GM19025 (cell line): ENCODE data around the gene EDC3.
"Not testable (repeated sequence)": the region's sequence is repeated elsewhere in the genome, so short reads cannot be mapped to it uniquely, and the experiment has no call there.

Experiments
- ATAC-seq: cut with Tn5 transposase; IDR thresholded peaks from one replicate; pipeline ENCODE4 v1.9.1; 2021; ENCODE audit warnings: mild to moderate bottlenecking, low read depth, moderate library complexity; ENCODE audit not compliant: unreplicated experiment

Gene EDC3

GRCh38 chr15:74695597-74696397, at the start of gene EDC3:
TSS of gene EDC3 (minus strand) at chr15:74696024. CDS start at chr15:74675124, 20,900 bp downstream.
- peak; percentile 82 for ATAC-seq

DNA sequence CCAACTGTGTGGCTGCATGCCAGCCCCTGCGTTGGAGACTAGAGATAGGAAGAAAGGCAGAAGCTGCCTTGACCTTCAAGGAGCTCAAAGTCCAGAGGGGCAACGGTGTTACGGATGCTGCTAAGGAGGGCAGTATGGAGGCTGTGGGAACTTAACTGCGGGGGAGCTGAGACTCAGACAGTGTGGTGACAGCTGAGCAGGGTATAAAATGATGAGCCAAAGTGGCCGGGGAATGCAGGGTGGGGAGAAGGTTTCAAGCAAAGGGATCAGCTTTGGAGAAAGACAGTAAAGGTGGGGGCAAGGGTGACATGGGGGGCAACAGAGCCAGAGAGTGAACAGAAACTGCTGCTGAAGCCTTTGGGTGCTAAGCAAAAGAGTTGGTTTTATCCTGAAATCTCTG, 46.6 kb upstream of the EDC3 start:
- no peak for ATAC-seq

DNA sequence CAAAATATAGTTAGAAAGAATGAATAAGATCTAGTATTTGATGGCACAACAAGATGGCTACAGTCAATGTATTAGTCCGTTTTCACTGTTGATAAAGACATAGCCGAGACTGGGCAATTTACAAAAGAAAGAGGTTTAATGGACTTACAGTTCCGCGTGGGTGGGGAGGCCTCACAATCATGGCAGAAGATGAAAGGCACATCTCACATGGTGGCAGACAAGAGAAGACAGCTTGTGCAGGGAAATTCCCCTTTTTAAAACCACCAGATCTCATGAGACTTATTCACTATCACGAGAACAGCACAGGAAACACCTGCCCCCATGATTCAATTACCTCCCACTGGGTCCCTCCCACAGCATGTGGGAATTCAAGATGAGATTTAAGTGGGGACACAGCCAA, 42.4 kb upstream of the EDC3 start:
- ATAC-seq: not testable (repeated sequence)

- ATAC-seq: no peak
Measured at GRCh38 chr15:74735305-74735704, 39.5 kb upstream of the EDC3 start.

GRCh38 chr15:74733269-74733668, 37.4 kb upstream of the EDC3 start:
- no peak for ATAC-seq

- no peak for ATAC-seq
Measured at GRCh38 chr15:74732846-74733245, 37.0 kb upstream of the EDC3 start.

DNA sequence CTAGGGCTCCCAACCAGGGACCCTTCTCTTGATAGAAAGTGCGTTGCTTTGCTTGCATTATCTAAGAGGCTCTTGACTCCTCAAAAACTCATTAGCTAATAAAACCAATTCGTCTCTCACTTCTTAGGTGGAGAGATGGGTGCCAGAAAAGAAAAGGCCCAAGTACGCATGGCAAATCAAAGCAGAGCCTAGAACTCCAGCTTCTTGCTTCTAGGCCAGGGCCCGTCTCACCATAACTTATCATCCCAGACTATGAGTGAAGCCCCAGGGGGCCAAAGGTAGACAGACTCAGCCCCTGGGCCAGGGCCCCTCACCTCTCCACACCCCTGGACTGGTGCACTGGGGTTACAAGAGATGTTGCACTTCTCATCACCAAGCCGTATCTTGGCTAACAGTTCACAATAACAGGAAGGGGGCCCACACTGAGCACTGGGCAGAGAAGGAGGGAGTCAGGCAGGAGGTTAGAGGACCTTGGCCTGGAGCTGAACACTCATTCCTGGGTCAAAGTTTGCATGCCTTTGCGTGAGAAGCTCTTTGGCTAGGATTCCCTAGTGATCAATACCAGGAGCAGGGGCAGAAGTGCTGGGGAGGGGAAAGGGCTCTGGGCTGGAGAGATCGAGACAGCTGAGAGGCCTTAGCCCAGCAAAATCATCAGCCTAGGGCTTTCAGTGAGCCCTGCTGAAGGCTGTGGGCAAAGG, 34.9 kb upstream of the EDC3 start:
- no peak for ATAC-seq

DNA sequence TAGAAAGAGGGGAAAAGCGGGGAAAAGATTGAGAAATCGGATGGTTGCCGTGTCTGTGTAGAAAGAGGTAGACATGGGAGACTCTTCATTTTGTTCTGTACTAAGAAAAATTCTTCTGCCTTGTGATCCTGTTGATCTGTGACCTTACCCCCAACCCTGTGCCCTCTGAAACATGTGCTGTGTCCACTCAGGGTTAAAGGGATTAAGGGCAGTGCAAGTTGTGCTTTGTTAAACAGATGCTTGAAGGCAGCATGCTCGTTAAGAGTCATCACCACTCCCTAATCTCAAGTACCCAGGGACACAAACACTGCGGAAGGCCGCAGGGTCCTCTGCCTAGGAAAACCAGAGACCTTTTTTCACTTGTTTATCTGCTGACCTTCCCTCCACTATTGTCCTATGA, 33.5 kb upstream of the EDC3 start:
- not testable (repeated sequence) for ATAC-seq

DNA sequence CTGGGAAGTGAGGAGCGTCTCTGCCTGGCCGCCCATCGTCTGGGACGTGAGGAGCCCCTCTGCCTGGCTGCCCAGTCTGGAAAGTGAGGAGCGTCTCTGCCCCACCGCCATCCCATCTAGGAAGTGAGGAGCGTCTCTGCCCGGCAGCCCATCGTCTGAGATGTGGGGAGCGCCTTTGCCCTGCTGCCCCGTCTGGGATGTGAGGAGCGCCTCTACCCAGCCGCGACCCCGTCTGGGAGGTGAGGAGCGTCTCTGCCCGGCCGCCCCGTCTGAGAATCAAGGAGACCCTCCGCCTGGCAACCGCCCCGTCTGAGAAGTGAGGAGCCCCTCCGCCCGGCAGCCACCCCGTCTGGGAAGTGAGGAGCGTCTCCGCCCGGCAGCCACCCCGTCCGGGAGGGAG, 32.9 kb upstream of the EDC3 start:
- not testable (repeated sequence) for ATAC-seq

- no peak for ATAC-seq
Measured at GRCh38 chr15:74727727-74728126, 31.9 kb upstream of the EDC3 start.

GRCh38 chr15:74726774-74727164, 30.9 kb upstream of the EDC3 start:
- ATAC-seq: no peak

GRCh38 chr15:74725845-74726773, 30.3 kb upstream of the EDC3 start:
- ATAC-seq: peak; percentile 51

DNA sequence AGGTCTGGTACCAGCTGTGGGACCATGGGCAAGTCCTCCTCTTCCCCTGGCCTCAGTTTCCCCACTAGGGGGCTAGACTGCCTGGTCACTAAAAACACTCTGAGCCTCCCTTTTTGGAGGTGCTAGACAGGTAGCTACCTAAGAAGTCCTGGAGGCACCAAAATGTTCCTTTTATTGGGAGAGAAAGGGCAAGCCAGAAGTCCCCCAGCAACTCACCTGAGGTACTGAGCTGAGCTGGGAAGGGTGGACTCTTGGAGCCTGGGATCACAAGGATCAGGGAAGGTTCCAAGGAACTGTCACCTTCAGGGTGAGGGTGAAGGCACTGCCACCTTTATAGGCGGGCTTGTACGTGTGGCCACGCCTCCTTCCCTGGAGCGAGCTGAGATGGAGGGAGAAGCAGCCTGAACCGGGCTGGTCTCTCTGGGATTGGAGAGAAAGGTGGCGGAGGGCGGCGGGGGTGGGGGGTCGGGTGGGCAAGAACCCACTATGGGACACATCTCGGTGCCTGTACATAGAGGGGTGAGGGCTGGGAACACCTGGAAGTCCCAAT, 29.5 kb upstream of the EDC3 start, which contains the start of gene CYP1A1:
Gene CYP1A1 (minus strand): TSS at position 304 of the 550 bp plus-strand sequence. CDS start 2,431 bp downstream, outside the sequence.
- ATAC-seq: no peak

- no peak for ATAC-seq
Measured at GRCh38 chr15:74724570-74725224, 28.9 kb upstream of the EDC3 start.

- no peak for ATAC-seq
Measured at GRCh38 chr15:74723754-74724334, 28.0 kb upstream of the EDC3 start.

DNA sequence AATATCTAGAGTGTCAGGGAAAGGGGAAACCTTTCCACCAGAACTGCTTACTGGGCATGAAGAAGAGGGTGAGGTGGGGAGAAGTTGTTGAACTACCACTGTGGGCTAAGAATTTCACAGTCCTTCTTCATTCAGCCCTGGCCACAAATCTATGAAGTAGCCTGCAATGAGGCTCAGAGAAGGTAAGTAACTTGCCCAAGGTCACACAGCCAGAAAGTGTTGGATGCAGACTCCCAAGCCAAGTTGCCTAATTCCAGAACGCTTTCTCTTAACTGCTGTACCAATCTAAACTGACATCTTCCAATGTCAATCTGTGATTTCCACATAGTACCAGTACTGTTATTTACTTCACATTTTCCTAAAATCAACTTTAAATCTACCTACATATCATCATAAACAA, 27.4 kb upstream of the EDC3 start:
- ATAC-seq: no peak

GRCh38 chr15:74722591-74722990, 26.8 kb upstream of the EDC3 start:
- no peak for ATAC-seq

DNA sequence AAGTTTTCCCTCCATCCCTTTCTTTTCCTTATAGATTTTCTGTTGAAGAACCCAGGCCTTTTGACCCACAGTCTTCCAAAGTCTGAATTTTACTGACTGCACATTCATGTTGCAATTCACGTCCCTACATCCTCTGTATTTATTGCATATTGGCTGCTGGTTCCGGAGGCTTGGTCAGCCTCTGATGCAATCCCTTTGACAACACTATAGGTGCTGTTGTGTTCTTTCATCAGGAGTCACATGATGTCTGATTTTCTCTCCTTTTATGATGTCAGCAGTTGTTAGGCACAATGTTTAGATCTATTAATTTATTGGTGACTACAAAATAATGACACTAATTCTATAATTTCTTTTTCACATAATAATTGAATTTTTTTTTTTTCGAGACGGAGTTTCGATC, 20.8 kb upstream of the EDC3 start:
- ATAC-seq: no peak

- ATAC-seq: no peak
Measured at GRCh38 chr15:74712311-74712710, 16.5 kb upstream of the EDC3 start.
